Epithelial cell of proximal tubule (primary cell): ENCODE measurements around the gene UTF1. TPM values are rescaled to one million over a fixed set of nuclear protein-coding genes. Genes with fewer than 3 reads are reported as not detected.

Experiments
- DNase-seq: peaks from one replicate; pipeline ENCODE4 v3.0.0-alpha.2; 2011; ENCODE audit warnings: low read depth
- H3K4me3 ChIP-seq: 2 replicates; pipeline ENCODE4 v1.5.1; 2011; ENCODE audit warnings: low read depth, mild to moderate bottlenecking, low read length
- total RNA-seq: library from RNA; depleted of rRNA; stranded (reverse); fragments of >200 nt; gene quantifications from 2 replicates; pipeline ENCODE4 v1.2.3, GENCODE V29; 2015
- TF ChIP-seq, protein P1 (sequence below): conservative IDR thresholded peaks from 2 replicates; pipeline ENCODE4 v1.5.1; 2012; ENCODE audit warnings: low read depth, mild to moderate bottlenecking, low read length

UTF1 gene
- total RNA-seq, 1 donor from 2014 or later, result not detected

DNA sequence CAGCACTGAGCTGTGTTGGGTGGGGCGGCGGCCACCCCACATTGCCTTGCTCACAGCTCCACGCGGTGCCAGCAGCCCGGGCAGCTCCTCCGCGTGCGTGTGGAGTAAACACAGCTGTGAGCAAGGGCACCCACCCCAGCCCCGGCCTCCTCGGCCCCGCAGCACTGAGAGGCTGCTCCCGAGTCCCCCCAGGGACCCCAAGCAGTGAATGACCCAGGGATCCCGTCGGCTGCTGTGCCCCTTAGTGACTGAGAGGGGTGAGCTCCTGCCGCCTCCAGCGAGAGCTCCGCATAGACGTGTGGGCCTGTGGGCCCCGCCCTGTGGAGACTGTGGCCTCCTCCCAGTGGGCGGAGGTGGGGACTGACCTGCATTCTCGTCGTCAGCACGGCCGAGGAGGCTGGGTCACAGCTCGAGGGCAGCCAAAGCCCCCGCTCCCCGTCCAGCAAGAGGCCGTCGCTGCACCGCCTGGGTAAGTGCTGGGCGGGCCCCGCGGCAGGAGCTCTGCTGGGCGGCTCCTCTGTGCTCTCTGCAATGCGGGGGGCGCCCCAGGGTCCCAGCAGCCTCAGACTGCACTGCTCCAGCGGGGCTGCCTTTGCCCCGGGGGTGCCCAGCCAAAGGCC is 29.9 kb upstream of the UTF1 start:
- DNase-seq, result no peak
- no peak overlapping the region for H3K4me3 ChIP-seq
- TF ChIP-seq, protein P1, sequence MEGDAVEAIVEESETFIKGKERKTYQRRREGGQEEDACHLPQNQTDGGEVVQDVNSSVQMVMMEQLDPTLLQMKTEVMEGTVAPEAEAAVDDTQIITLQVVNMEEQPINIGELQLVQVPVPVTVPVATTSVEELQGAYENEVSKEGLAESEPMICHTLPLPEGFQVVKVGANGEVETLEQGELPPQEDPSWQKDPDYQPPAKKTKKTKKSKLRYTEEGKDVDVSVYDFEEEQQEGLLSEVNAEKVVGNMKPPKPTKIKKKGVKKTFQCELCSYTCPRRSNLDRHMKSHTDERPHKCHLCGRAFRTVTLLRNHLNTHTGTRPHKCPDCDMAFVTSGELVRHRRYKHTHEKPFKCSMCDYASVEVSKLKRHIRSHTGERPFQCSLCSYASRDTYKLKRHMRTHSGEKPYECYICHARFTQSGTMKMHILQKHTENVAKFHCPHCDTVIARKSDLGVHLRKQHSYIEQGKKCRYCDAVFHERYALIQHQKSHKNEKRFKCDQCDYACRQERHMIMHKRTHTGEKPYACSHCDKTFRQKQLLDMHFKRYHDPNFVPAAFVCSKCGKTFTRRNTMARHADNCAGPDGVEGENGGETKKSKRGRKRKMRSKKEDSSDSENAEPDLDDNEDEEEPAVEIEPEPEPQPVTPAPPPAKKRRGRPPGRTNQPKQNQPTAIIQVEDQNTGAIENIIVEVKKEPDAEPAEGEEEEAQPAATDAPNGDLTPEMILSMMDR, result no peak

DNA sequence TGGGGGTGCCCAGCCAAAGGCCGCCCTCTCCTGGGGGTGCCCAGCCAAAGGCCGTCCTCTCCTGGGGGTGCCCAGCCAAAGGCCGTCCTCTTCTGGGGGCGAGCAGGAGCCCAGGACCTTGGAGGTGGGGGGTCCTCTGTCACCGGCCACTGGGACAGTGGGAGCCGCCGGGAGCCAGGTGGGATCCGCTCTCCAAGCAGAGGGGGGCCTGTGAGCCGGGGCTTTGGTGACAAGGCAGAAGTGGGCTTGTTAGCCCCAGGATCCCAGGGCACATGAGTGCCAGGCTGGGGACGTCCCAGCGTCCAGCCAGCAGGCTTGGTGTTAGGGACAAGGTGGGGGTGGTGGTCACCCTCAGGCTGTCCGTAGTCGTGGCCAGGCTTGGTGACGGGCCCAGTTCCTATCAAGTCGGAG is 29.4 kb upstream of the UTF1 start:
- no peak for DNase-seq
- no peak overlapping the region for H3K4me3 ChIP-seq
- TF ChIP-seq, protein P1, result no peak

DNA sequence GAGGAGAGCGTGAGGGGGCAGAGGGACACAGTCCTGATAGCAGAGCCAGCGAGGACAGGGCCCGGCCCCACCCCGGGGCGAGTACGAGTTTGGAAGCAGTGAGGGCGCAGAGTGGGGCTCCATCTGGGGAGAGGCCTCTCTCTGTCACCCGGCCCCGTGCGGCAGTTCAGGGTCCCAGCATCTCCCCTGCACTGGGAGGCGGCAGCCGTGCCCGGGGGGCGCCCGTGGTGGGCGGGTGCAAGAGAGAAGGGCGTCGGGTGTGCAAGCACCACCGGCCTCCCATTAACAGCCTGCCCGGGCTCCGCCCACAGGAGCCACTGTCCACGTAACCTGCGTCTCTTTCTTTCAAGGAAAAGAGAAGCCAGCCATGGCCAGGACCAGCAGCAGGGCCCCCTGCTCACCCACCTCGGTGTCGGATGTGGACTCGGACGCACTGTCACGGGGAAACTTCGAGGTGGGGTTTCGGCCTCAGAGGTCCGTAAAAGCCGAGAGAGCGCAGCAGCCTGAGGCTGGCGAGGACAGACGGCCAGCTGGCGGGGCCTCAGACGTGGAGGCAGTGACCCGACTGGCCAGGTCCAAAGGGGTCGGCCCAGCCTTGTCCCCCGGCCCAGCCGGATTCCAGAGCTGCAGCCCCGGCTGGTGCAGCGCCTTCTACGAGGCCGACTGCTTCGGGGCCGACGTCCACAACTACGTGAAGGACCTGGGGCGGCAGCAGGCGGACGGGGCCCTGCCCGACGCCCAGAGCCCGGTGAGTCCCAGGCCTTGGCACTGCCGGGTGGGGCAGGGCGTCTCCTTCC is 28.7 kb upstream of the UTF1 start:
- TF ChIP-seq, protein P1, result no peak
- DNase-seq, result no peak
- H3K4me3 ChIP-seq, result no peak overlapping the region

DNA sequence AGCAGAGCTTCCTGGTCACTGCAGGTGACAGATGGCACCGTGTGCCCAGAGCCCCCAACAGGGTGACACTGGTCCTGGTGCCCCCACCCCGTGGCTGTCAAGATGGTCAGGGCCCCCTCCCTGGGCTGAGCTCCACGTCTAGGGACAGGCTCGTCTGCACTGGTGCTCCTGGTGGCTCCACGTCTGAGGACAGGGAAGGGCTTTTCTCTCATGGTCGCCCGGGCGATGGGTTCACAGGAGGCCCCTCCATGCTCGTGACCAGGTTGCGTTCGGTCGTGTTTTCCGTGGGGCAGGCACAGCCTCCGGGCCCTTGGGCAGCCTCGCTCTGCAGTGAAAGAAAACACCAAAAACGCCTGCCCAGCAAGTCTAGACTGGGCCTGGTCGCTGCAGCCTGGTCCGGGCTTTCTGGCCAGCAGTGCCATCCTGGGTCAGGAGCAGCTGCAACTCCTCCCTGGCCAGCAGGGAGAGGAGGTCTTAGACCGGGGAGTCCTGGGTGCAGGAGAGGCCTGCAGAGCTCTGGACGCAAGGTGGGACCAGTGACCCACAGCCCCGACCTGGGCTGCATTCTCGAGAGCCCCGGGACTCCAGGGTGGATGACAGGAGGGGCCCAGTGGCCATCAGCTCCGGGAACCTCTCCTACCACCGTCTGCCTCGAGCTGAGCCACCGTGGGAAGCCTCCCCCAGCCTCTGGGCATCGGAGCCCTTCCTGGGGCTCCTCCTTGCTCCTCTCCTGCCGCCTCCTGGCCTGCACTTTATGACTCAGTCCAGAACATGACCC is 27.9 kb upstream of the UTF1 start:
- TF ChIP-seq, protein P1, result no peak
- no peak overlapping the region for H3K4me3 ChIP-seq
- DNase-seq, result no peak

DNA sequence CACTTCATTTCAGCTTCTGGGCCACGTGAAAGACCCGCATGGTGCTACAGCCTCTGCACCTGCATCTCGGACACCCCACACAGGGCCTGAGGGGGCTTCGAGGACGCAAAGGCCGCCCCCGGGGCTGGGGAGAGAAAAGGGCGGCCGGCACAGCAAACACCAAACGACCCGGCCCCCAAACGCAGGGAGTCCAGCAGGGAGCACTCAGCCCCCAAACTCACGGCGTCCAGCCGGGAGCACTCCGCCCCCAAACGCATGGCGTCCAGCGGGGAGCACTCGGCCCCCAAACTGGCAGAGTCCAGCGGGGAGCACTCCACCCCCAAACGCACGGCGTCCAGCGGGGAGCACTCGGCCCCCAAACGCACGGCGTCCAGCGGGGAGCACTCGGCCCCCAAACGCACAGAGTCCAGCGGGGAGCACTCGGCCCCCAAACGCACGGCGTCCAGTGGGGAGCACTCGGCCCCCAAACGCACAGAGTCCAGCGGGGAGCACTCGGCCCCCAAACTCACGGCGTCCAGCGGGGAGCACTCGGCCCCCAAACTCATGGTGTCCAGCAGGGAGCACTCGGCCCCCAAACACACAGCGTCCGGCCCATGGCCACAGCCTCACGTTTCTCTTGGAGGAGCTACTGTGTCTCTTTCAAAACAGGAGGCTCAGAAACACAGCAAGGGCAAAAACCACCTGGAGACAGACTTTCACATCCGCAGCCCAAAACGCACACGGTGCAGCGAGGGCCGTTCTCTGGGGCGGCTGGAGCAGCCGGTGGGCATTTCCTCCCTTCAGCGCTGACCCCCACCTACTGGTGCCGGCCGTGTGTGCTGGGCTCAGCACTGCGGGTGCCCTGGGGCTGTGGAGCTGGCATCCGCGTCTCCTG is 27.0 kb upstream of the UTF1 start:
- DNase-seq, result no peak
- no peak overlapping the region for H3K4me3 ChIP-seq

More for the DNA sequence above, 27.0 kb upstream of the UTF1 start:
- TF ChIP-seq, protein P1, result no peak
